Osteoblast (primary cell): ENCODE results near the gene FAT1. TPM values are rescaled to one million over a fixed set of nuclear protein-coding genes. Genes with fewer than 3 reads are reported as not detected.

Experiments
- DNase-seq: peaks from one replicate; pipeline ENCODE4 v3.0.0; 2011; ENCODE audit warnings: low spot score, mixed read lengths; ENCODE audit not compliant: insufficient read length; ENCODE audit errors: missing footprints
- H2AFZ ChIP-seq: 2 replicates; pipeline ENCODE4 v1.6.0; 2011; ENCODE audit warnings: mild to moderate bottlenecking, low read length
- H3K27ac ChIP-seq: 2 replicates; pipeline ENCODE4 v1.5.1; 2011; ENCODE audit warnings: mild to moderate bottlenecking, low read depth, low read length, moderate library complexity
- H3K27me3 ChIP-seq: 2 replicates; pipeline ENCODE4 v1.6.0; 2012; ENCODE audit warnings: mild to moderate bottlenecking, control low read depth, inconsistent platforms, low read length, moderate library complexity; ENCODE audit not compliant: insufficient read depth
- H3K36me3 ChIP-seq: 2 replicates; pipeline ENCODE4 v1.5.1; 2011; ENCODE audit warnings: mild to moderate bottlenecking, low read length, control low read depth, moderate library complexity; ENCODE audit not compliant: insufficient read depth
- H3K4me1 ChIP-seq: 2 replicates; pipeline ENCODE4 v1.5.1; 2011; ENCODE audit warnings: mild to moderate bottlenecking, low read length, control low read depth, moderate library complexity; ENCODE audit not compliant: insufficient read depth
- H3K4me2 ChIP-seq: 2 replicates; pipeline ENCODE4 v1.6.0; 2011; ENCODE audit warnings: mild to moderate bottlenecking, low read length; ENCODE audit not compliant: insufficient read depth
- H3K4me3 ChIP-seq: fragments of 200-600 bp; sonication (generic); 3 replicates; pipeline ENCODE4 v1.5.1; 2012; ENCODE audit warnings: mild to moderate bottlenecking, low read length, inconsistent platforms; ENCODE audit not compliant: insufficient read depth
- H3K79me2 ChIP-seq: 2 replicates; pipeline ENCODE4 v1.6.0; 2012; ENCODE audit warnings: mild to moderate bottlenecking, low read length, control low read depth, inconsistent platforms; ENCODE audit not compliant: insufficient read depth
- H3K9me3 ChIP-seq: 2 replicates; pipeline ENCODE4 v1.5.1; 2011; ENCODE audit warnings: low read depth, low read length, control low read depth
- H4K20me1 ChIP-seq: 2 replicates; pipeline ENCODE4 v1.6.0; 2012; ENCODE audit warnings: mild to moderate bottlenecking, low read length, control low read depth; ENCODE audit not compliant: insufficient read depth
- total RNA-seq: library from RNA; depleted of rRNA; stranded (reverse); fragments of >200 nt; gene quantifications from 2 replicates; pipeline ENCODE4 v1.2.3, GENCODE V29; 2012
- TF ChIP-seq, protein P1 (sequence below): IDR thresholded peaks from 2 replicates; pipeline ENCODE4 v1.5.1; 2011; ENCODE audit warnings: mild to moderate bottlenecking, low read depth, low read length, moderate library complexity; ENCODE audit errors: extremely low read depth

FAT1 gene
- total RNA-seq, 1 donor = 522 TPM

DNA sequence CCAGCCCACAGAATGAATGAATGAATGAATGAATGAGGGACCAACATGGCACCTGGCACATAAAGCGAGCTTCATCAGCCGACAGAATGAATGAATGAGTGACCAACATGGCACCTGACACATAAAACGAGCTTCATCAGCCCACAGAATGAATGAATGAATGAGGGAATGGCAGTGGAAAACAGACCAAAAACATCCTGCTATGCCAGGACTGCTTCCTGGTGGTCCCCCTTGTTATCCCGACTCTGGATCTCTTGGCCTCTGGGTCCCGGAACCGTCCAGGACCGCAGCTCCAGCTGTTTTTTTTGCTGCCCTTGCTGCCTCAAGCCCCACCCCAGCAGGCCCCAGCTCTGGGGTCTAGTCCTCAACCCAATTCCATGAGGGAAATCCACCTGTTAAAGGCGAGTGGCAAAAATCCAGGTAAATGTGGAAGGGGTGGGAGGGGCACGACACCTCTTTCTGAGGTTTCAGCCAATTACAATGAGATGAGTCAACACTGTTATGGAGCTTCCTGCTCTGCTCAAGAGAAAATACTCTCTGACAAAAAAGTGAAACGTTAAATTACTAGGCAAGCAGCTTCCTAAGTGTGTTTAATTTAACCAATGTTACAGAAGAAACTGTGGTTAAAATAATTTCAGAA lies 96.3 kb downstream of the FAT1 start:
- no peak overlapping the region for H3K4me2 ChIP-seq
- H4K20me1 ChIP-seq = peaks cover 5% of the 10 kb centered on the region
- no peak for DNase-seq
- no peaks in the 10 kb centered on the region for H3K27me3 ChIP-seq
- H3K27ac ChIP-seq = no peak overlapping the region
- no peaks in the 10 kb centered on the region for H3K9me3 ChIP-seq
- no peak overlapping the region for H2AFZ ChIP-seq
- peaks cover 48% of the 10 kb centered on the region for H3K36me3 ChIP-seq
- H3K79me2 ChIP-seq = peaks cover 7% of the 10 kb centered on the region
- no peak overlapping the region for H3K4me3 ChIP-seq
- H3K4me1 ChIP-seq = peaks cover 35% of the 10 kb centered on the region
- TF ChIP-seq, protein P1, sequence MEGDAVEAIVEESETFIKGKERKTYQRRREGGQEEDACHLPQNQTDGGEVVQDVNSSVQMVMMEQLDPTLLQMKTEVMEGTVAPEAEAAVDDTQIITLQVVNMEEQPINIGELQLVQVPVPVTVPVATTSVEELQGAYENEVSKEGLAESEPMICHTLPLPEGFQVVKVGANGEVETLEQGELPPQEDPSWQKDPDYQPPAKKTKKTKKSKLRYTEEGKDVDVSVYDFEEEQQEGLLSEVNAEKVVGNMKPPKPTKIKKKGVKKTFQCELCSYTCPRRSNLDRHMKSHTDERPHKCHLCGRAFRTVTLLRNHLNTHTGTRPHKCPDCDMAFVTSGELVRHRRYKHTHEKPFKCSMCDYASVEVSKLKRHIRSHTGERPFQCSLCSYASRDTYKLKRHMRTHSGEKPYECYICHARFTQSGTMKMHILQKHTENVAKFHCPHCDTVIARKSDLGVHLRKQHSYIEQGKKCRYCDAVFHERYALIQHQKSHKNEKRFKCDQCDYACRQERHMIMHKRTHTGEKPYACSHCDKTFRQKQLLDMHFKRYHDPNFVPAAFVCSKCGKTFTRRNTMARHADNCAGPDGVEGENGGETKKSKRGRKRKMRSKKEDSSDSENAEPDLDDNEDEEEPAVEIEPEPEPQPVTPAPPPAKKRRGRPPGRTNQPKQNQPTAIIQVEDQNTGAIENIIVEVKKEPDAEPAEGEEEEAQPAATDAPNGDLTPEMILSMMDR = no peak

GRCh38 chr4:186624951-186625350 lies 98.7 kb downstream of the FAT1 start:
- Histone ChIP-seq H3K4me3 (no peak overlapping the region), H3K4me1 (peaks cover 49% of the 10 kb centered on the region), H3K27me3 (no peaks in the 10 kb centered on the region), H3K36me3 (peaks cover 42% of the 10 kb centered on the region), H2AFZ (no peak overlapping the region), H3K4me2 (peak overlapping the region; percentile 53), H4K20me1 (peaks cover 5% of the 10 kb centered on the region), H3K27ac (peak overlapping the region; percentile 86), H3K79me2 (peaks cover 12% of the 10 kb centered on the region), H3K9me3 (no peaks in the 10 kb centered on the region)
- no peak for DNase-seq
- TF ChIP-seq, protein P1 = no peak

DNA sequence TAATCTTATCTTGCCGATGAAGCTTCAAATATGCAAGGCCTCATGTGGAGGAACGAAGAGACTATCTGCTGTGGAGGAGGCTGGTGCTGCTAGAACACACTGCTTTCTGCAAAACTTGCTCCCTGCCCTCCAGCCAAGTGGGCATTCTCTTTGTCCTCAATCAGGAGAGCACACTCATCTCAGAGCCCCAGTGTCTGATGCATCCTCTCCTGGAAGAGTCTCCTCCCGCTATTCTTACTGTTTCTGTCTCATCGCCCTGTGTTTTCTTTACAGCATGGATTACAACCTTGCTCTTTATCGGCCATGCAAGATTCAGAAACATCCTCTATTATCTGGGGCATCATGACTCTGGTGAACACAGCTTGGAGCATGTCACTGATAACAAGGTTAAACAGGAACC lies 100.1 kb downstream of the FAT1 start:
- Histone ChIP-seq H3K27me3 (no peaks in the 10 kb centered on the region), H3K4me2 (peak overlapping the region; percentile 74), H3K79me2 (peaks cover 25% of the 10 kb centered on the region), H3K27ac (peak overlapping the region; percentile 86), H4K20me1 (peaks cover 7% of the 10 kb centered on the region), H3K36me3 (peaks cover 44% of the 10 kb centered on the region), H3K4me1 (peaks cover 49% of the 10 kb centered on the region), H3K4me3 (no peak overlapping the region), H3K9me3 (no peaks in the 10 kb centered on the region), H2AFZ (no peak overlapping the region)
- no peak for DNase-seq
- TF ChIP-seq, protein P1 = no peak

GRCh38 chr4:186622788-186623464 lies 100.7 kb downstream of the FAT1 start:
- Histone ChIP-seq H3K79me2 (peaks cover 31% of the 10 kb centered on the region), H3K4me1 (peaks cover 52% of the 10 kb centered on the region), H3K27ac (peak overlapping the region; percentile 86), H4K20me1 (peaks cover 7% of the 10 kb centered on the region), H2AFZ (no peak overlapping the region), H3K9me3 (no peaks in the 10 kb centered on the region), H3K4me3 (no peak overlapping the region), H3K36me3 (peaks cover 42% of the 10 kb centered on the region), H3K4me2 (peak overlapping the region; percentile 74), H3K27me3 (no peaks in the 10 kb centered on the region)
- no peak for DNase-seq
- TF ChIP-seq, protein P1 = no peak
